ENCODE data around the gene SH3TC1.

Gene SH3TC1

GRCh38 chr4:8267077-8267476 is 68.0 kb downstream of the SH3TC1 start:
- peak; percentile 54 for DNase-seq

- DNase-seq, result no peak
Observed at GRCh38 chr4:8268211-8268610, 69.1 kb downstream of the SH3TC1 start.

- no peak for DNase-seq
Observed at GRCh38 chr4:8268901-8269534, 69.9 kb downstream of the SH3TC1 start.

- no peak for DNase-seq
Observed at GRCh38 chr4:8269535-8270417, 70.7 kb downstream of the SH3TC1 start, which contains the start of gene HTRA3. HTRA3 (plus strand) TSS chr4:8269754; CDS start chr4:8269969, 215 bp downstream.

- no peak for DNase-seq
Observed at GRCh38 chr4:8270418-8270771, 71.3 kb downstream of the SH3TC1 start.

- DNase-seq, result no peak
Observed at GRCh38 chr4:8270912-8271815, 72.1 kb downstream of the SH3TC1 start.

- DNase-seq, result no peak
Observed at GRCh38 chr4:8271821-8272220, 72.7 kb downstream of the SH3TC1 start.

GRCh38 chr4:8272472-8273428 is 73.7 kb downstream of the SH3TC1 start:
- DNase-seq, result no peak

GRCh38 chr4:8273450-8273849 is 74.4 kb downstream of the SH3TC1 start:
- no peak for DNase-seq

- DNase-seq, result no peak
Observed at GRCh38 chr4:8274066-8274652, 75.1 kb downstream of the SH3TC1 start.

- DNase-seq, result no peak
Observed at GRCh38 chr4:8274765-8275547, 75.9 kb downstream of the SH3TC1 start.

- no peak for DNase-seq
Observed at GRCh38 chr4:8275548-8275910, 76.4 kb downstream of the SH3TC1 start.

GRCh38 chr4:8276358-8277240 is 77.5 kb downstream of the SH3TC1 start:
- DNase-seq, result no peak

- no peak for DNase-seq
Observed at GRCh38 chr4:8277356-8278008, 78.4 kb downstream of the SH3TC1 start.

GRCh38 chr4:8278009-8278395 is 78.9 kb downstream of the SH3TC1 start:
- DNase-seq, result no peak

GRCh38 chr4:8278421-8279287 is 79.6 kb downstream of the SH3TC1 start:
- DNase-seq, result no peak

- DNase-seq, result no peak
Observed at GRCh38 chr4:8279321-8280157, 80.4 kb downstream of the SH3TC1 start.

Data from stimulated activated CD4-positive, alpha-beta T cell treated with anti-CD3 and anti-CD28 coated beads, Interleukin-15, amount 100 ng/mL, for 24 hours (primary cell).